Measurements from ENCODE around the gene TSPEAR. TPM values are rescaled to one million over a fixed set of nuclear protein-coding genes. Genes with fewer than 3 reads are reported as not detected.

The TSPEAR gene
- total RNA-seq, 1 experiment from 2014 or later = 0.32 TPM

DNA sequence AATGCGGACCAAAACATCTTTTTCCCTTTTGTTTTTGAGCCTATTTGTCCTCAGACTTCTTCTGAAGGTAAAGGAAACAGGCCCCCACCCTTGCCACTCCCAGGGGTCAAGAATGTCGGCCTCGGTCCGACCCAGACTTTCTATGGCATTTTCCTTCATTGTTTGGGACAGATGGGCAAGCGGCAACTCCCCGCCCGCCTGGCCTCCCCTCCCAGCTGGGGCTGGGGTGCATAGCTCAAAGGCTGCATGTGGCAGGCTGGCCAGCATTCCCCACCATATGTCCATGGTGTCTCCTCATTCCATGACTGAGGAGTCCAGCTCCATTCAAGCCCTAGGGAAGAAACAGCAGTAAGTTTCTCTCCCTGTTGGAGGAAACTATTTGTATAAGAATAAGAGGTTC lies 29.4 kb upstream of the TSPEAR start:
- Mint-ChIP-seq H3K36me3 (ENCODE audit: insufficient read depth, unreplicated experiment) (no peaks in the 10 kb centered on the region), H3K9me3 (ENCODE audit: unreplicated experiment) (no peaks in the 10 kb centered on the region), H3K4me3 (ENCODE audit: unreplicated experiment) (no peak overlapping the region), H3K27ac (ENCODE audit: unreplicated experiment) (no peak overlapping the region), H3K27me3 (ENCODE audit: insufficient read depth, unreplicated experiment) (peaks cover 6% of the 10 kb centered on the region), H3K4me1 (ENCODE audit: low read depth, unreplicated experiment) (no peaks in the 10 kb centered on the region)
- ChIA-PET POLR2A (no interaction called here), CTCF (interaction anchor here (0.7 to 2.6 kb wide), 3 partner anchors 18 to 235 kb away, joined by 3 to 46 read pairs (median 4); no protein-coding TSS in a partner anchor)
- Histone ChIP-seq H3K36me3 (ENCODE audit: control insufficient read depth, insufficient read depth, low read length) (no peaks in the 10 kb centered on the region), H3K4me1 (no peaks in the 10 kb centered on the region), H3K4me3 (ENCODE audit: low read depth, low read length) (no peak overlapping the region), H3K9me3 (no peaks in the 10 kb centered on the region), H3K27me3 (replicated peaks; ENCODE audit: control insufficient read depth, insufficient read depth, low read length) (no peaks in the 10 kb centered on the region)
- no peak for DNase-seq
- no TSS peak for BruUV-seq (replicated peaks)
- intact Hi-C loops (cut with micrococcal nuclease; ENCODE audit: unreplicated experiment) = no loop called here
- TF ChIP-seq, protein P1, sequence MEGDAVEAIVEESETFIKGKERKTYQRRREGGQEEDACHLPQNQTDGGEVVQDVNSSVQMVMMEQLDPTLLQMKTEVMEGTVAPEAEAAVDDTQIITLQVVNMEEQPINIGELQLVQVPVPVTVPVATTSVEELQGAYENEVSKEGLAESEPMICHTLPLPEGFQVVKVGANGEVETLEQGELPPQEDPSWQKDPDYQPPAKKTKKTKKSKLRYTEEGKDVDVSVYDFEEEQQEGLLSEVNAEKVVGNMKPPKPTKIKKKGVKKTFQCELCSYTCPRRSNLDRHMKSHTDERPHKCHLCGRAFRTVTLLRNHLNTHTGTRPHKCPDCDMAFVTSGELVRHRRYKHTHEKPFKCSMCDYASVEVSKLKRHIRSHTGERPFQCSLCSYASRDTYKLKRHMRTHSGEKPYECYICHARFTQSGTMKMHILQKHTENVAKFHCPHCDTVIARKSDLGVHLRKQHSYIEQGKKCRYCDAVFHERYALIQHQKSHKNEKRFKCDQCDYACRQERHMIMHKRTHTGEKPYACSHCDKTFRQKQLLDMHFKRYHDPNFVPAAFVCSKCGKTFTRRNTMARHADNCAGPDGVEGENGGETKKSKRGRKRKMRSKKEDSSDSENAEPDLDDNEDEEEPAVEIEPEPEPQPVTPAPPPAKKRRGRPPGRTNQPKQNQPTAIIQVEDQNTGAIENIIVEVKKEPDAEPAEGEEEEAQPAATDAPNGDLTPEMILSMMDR (IDR thresholded peaks at IDR 0.05; ENCODE audit: insufficient read depth in 1 of 2, low read depth in 1 of 2, low read length in 1 of 2, severe bottlenecking in 1 of 2, unreplicated experiment in 1 of 2) = no peak

DNA sequence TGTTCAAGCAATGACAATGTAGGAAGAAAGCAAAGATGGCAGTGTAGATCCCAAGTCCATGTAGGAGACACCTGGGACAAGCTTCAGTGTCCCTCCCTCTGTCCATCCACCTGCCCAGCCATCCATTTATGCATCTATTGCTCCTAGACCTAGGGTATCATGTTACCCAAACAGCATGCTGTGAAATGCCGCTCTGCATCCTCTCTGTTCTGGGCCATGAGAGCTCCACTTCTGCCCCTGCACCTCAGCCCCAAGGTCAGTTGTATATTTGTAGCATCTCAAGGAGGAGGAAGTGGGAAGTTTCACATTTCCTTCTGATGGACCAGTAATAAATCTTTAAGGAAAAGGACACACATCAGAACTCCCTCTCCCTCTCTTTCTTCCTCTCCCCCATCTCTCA lies 27.9 kb upstream of the TSPEAR start:
- BruUV-seq (replicated peaks) = no TSS peak
- H3K27ac Mint-ChIP-seq (ENCODE audit: unreplicated experiment) = no peak overlapping the region
- H3K9me3 ChIP-seq = no peaks in the 10 kb centered on the region
- no peaks in the 10 kb centered on the region for H3K9me3 Mint-ChIP-seq (ENCODE audit: unreplicated experiment)
- H3K4me1 ChIP-seq = no peaks in the 10 kb centered on the region
- no peak overlapping the region for H3K4me3 Mint-ChIP-seq (ENCODE audit: unreplicated experiment)
- TF ChIP-seq, protein P1 (IDR thresholded peaks at IDR 0.05; ENCODE audit: insufficient read depth in 1 of 2, low read depth in 1 of 2, low read length in 1 of 2, severe bottlenecking in 1 of 2, unreplicated experiment in 1 of 2) = no peak
- no peaks in the 10 kb centered on the region for H3K4me1 Mint-ChIP-seq (ENCODE audit: low read depth, unreplicated experiment)
- H3K4me3 ChIP-seq (ENCODE audit: low read depth, low read length) = no peak overlapping the region
- DNase-seq = no peak
- ChIA-PET CTCF (no interaction called here), POLR2A (no interaction called here)
- peaks cover 6% of the 10 kb centered on the region for H3K27me3 Mint-ChIP-seq (ENCODE audit: insufficient read depth, unreplicated experiment)
- intact Hi-C loops (cut with micrococcal nuclease; ENCODE audit: unreplicated experiment) = no loop called here
- H3K36me3 ChIP-seq (ENCODE audit: control insufficient read depth, insufficient read depth, low read length) = no peaks in the 10 kb centered on the region
- H3K36me3 Mint-ChIP-seq (ENCODE audit: insufficient read depth, unreplicated experiment) = no peaks in the 10 kb centered on the region
- H3K27me3 ChIP-seq (replicated peaks; ENCODE audit: control insufficient read depth, insufficient read depth, low read length) = no peaks in the 10 kb centered on the region

DNA sequence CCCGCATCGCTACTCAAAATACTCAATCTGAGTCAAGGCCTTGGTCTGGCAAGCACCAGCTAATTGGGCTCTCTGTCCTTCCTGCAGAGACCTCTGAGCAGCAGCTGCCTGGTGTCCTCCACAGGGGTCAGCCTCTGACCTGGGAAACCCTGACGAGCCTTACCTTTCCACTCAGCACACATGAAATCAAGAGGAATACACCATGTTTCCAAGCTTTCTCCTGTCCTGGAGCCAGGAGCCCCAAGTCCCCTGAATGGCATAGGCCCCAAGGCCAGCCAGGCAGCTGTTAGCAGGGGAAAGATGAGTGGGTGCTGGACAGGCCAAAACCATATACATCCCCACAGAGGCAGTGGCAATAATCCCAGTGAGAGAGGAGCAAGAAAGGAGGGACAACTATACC lies 27.2 kb upstream of the TSPEAR start:
- H3K4me1 ChIP-seq = no peaks in the 10 kb centered on the region
- intact Hi-C loops (cut with micrococcal nuclease; ENCODE audit: unreplicated experiment) = no loop called here
- DNase-seq = no peak
- no peaks in the 10 kb centered on the region for H3K27me3 ChIP-seq (replicated peaks; ENCODE audit: control insufficient read depth, insufficient read depth, low read length)
- Mint-ChIP-seq H3K27ac (ENCODE audit: unreplicated experiment) (no peak overlapping the region), H3K27me3 (ENCODE audit: insufficient read depth, unreplicated experiment) (peaks cover 6% of the 10 kb centered on the region), H3K36me3 (ENCODE audit: insufficient read depth, unreplicated experiment) (no peaks in the 10 kb centered on the region), H3K9me3 (ENCODE audit: unreplicated experiment) (no peaks in the 10 kb centered on the region), H3K4me1 (ENCODE audit: low read depth, unreplicated experiment) (no peaks in the 10 kb centered on the region), H3K4me3 (ENCODE audit: unreplicated experiment) (no peak overlapping the region)
- no peak overlapping the region for H3K4me3 ChIP-seq (ENCODE audit: low read depth, low read length)
- TF ChIP-seq, protein P1 (IDR thresholded peaks at IDR 0.05; ENCODE audit: insufficient read depth in 1 of 2, low read depth in 1 of 2, low read length in 1 of 2, severe bottlenecking in 1 of 2, unreplicated experiment in 1 of 2) = no peak
- ChIA-PET POLR2A (no interaction called here), CTCF (no interaction called here)
- no TSS peak for BruUV-seq (replicated peaks)
- H3K9me3 ChIP-seq = no peaks in the 10 kb centered on the region
- H3K36me3 ChIP-seq (ENCODE audit: control insufficient read depth, insufficient read depth, low read length) = no peaks in the 10 kb centered on the region

All from Caco-2 (cell line).